ENCODE measurements around the gene SLC26A4. TPM values are rescaled to one million over a fixed set of nuclear protein-coding genes. Genes with fewer than 3 reads are reported as not detected.
A peak's percentile ranks its signal among the peaks of the same experiment; 100 is the strongest.

Gene SLC26A4
- total and polyA plus RNA-seq, 7 donors, result 0.08 to 0.94 (median 0.18) TPM

DNA sequence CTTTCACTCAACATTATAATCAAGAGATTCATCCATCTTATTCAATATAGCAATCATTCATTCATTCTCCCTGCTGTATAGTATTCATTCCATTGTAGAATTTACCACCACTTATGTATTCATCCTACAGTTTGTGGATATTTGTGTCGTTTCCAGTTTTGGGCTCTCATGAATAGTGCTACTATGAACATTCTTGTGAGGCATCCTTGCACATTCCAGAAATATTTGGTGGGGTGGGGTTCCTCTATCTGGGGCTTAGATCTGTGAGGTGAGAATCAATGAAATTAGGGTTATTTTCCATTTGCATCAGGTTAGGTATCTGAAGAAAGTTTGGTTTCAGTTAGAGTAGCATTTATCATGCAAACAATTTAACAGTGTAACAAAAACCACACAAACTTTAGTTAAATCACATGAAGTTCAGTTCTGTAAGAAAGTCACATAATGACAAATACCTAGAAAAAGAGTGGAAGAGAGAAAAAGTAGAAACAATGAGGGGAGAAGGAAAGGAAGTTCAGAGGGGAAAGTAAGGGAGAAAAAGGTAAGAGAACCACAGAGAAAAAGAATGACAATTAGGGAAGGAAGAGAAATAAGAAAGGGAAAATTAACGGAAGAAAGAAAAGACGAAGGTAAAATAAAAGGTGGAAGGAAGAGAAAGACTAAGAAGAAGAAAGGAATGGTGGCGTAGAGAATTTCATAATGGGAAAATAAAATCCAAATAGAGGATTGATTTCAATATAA lies 58.0 kb downstream of the SLC26A4 start:
- WGBS, 3 donors, result 80 to 83% (median 82%) methylated on average over 4 of the region's 4 CpGs
- no peaks in the 10 kb centered on the region for H3K36me3 ChIP-seq (ENCODE audit: insufficient read depth in 1 of 2, low read depth in 1 of 2)
- intact Hi-C loops (cut with DNase I), result no loop called here
- H3K4me1 ChIP-seq, result no peaks in the 10 kb centered on the region
- no peaks in the 10 kb centered on the region for H3K27me3 ChIP-seq (ENCODE audit: insufficient read depth in 3 of 3, low read length in 2 of 3)
- DNase-seq, result no peak
- TF ChIP-seq, protein P1, sequence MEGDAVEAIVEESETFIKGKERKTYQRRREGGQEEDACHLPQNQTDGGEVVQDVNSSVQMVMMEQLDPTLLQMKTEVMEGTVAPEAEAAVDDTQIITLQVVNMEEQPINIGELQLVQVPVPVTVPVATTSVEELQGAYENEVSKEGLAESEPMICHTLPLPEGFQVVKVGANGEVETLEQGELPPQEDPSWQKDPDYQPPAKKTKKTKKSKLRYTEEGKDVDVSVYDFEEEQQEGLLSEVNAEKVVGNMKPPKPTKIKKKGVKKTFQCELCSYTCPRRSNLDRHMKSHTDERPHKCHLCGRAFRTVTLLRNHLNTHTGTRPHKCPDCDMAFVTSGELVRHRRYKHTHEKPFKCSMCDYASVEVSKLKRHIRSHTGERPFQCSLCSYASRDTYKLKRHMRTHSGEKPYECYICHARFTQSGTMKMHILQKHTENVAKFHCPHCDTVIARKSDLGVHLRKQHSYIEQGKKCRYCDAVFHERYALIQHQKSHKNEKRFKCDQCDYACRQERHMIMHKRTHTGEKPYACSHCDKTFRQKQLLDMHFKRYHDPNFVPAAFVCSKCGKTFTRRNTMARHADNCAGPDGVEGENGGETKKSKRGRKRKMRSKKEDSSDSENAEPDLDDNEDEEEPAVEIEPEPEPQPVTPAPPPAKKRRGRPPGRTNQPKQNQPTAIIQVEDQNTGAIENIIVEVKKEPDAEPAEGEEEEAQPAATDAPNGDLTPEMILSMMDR (IDR thresholded peaks at IDR 0.05), result no peak
- H3K9me3 ChIP-seq, result no peaks in the 10 kb centered on the region
- no peak for ATAC-seq
- H3K4me3 ChIP-seq, result no peak overlapping the region
- no peak overlapping the region for H3K27ac ChIP-seq

DNA sequence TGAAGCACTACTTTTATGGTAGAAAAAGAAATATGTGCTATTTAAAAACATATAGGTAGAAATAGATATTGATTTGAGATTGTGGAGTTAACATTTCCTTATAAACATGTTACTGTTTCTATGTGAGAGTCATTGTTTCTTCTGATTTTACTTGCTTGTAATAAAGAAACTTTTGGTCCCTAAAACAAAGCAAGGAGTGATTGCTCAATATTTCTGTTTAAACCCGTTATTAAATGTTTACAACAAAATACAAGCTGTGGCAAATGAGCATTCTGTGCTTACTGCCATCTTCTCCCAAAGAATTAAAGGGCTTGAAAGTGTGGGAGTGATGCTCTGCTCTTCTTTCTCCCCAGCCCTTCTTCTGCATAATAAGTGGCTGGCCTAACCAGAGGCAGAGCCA lies 60.7 kb downstream of the SLC26A4 start:
- no peaks in the 10 kb centered on the region for H3K9me3 ChIP-seq
- no peak overlapping the region for H3K27ac ChIP-seq
- ATAC-seq, result no peak
- TF ChIP-seq, protein P1 (IDR thresholded peaks at IDR 0.05), result no peak
- no peaks in the 10 kb centered on the region for H3K4me1 ChIP-seq
- no peaks in the 10 kb centered on the region for H3K27me3 ChIP-seq (ENCODE audit: insufficient read depth in 3 of 3, low read length in 2 of 3)
- H3K36me3 ChIP-seq (ENCODE audit: insufficient read depth in 1 of 2, low read depth in 1 of 2), result no peaks in the 10 kb centered on the region
- 53 to 75% (median 73%) methylated on average over 1 of the region's 1 CpG for WGBS, 3 donors
- intact Hi-C loops (cut with DNase I), result loop anchor here (5.0 to 10.0 kb wide), 4 partner anchors 94 to 516 kb away; partner anchors contain the start of genes BCAP29 (in 1 of the 2), COG5 (in 1 of the 2) and DUS4L (in 1 of the 2)
- no peak for DNase-seq
- no peak overlapping the region for H3K4me3 ChIP-seq

DNA sequence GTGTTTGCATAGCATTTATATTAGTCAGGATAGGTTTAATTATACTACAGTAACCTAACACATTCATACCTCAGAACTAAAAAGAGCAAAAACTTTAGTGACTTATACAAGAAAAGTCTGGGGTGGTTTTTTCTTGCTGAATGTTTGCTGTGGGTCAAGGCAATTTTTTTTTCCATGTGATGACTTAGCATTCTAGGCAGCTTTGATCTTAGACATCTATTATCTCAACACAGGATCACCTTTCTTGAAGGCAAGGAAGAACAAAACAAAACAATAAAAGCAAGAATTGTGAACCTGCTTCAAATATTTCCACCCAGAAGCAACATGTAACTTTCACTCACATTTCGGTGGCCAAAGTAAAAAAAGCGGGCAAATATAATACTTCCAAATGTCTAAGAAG lies 62.6 kb downstream of the SLC26A4 start:
- intact Hi-C loops (cut with DNase I), result loop anchor here (5.0 to 10.0 kb wide), 4 partner anchors 96 to 518 kb away; partner anchors contain the start of genes BCAP29 (in 1 of the 2), COG5 (in 1 of the 2) and DUS4L (in 1 of the 2)
- Histone ChIP-seq H3K9me3 (no peaks in the 10 kb centered on the region), H3K4me1 (no peaks in the 10 kb centered on the region), H3K27me3 (ENCODE audit: insufficient read depth in 3 of 3, low read length in 2 of 3) (peaks cover 0 to 7% (median 0%) of the 10 kb centered on the region in 3 donors), H3K27ac (no peak overlapping the region), H3K36me3 (ENCODE audit: insufficient read depth in 1 of 2, low read depth in 1 of 2) (no peaks in the 10 kb centered on the region), H3K4me3 (no peak overlapping the region)
- ATAC-seq, result no peak
- DNase-seq, result no peak
- TF ChIP-seq, protein P1 (IDR thresholded peaks at IDR 0.05), result no peak
- 91 to 94% (median 92%) methylated on average over 2 of the region's 2 CpGs for WGBS, 3 donors

DNA sequence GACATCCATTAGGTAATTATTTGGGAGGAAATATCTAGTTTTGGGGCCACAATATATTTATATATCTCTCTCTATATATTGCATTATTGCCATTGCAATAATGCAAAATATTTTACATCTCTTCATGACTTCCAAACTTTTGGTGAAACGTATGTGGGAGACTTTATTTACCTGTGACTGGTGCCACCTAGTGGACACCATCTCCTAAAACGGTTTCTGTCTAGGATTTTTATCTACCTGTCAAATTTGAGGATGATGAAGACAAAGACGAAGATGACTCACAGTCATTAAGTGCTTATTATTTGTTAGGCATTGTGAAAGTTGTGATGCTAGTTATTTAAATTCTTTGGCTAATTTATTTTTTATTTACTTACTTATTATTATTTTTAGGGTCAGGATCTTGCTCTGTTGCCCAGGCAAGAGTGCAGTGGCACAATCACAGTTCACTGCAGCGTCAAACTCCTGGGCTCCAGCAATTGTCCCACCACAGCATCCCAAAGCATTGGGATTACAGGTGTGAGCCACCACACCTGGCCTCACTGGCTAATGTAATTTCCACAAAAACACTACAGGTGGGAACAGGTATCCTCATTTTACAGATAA lies 64.6 kb downstream of the SLC26A4 start:
- Histone ChIP-seq H3K9me3 (no peaks in the 10 kb centered on the region), H3K4me3 (no peak overlapping the region), H3K27ac (no peak overlapping the region), H3K27me3 (ENCODE audit: insufficient read depth in 3 of 3, low read length in 2 of 3) (peaks cover 0 to 7% (median 0%) of the 10 kb centered on the region in 3 donors), H3K36me3 (ENCODE audit: insufficient read depth in 1 of 2, low read depth in 1 of 2) (no peaks in the 10 kb centered on the region), H3K4me1 (no peaks in the 10 kb centered on the region)
- TF ChIP-seq, protein P1 (IDR thresholded peaks at IDR 0.05), result peak; percentile 74
- WGBS, 3 donors, result 19 to 24% (median 24%) methylated on average over 4 of the region's 4 CpGs
- intact Hi-C loops (cut with DNase I), result loop anchor here (2.0 to 10.0 kb wide), 3 partner anchors 140 to 520 kb away; partner anchors contain the start of gene BCAP29 (in 1 of the 2)
- ATAC-seq (peak in 1 of 4 donors; percentile 61), DNase-seq (no peak)
